Activated T-helper 2 cell treated with anti-CD3 and anti-CD28 coated beads, Interferon-gamma antibody, Interleukin-2, Interleukin-4, amounts not matched to agents 10 μg/mL and 5 μg/mL and 100 μg/mL, durations not matched to agents 14 hours and 24 hours and 36 hours (primary cell): ENCODE data around the gene GRIN3B. TPM values are rescaled to one million over a fixed set of nuclear protein-coding genes. Genes with fewer than 3 reads are reported as not detected.

Experiments used
- DNase-seq: peaks from one replicate; pipeline ENCODE4 v3.0.0; 2021; ENCODE audit warnings: low spot score
- H3K27ac Mint-ChIP-seq: one replicate; pipeline ENCODE4 v1.8.0; 2021; ENCODE audit warnings: mixed read lengths
- H3K27me3 Mint-ChIP-seq: one replicate; pipeline ENCODE4 v1.8.0; 2021; ENCODE audit warnings: low read depth, mixed read lengths
- H3K36me3 Mint-ChIP-seq: one replicate; pipeline ENCODE4 v1.8.0; 2021; ENCODE audit warnings: low read depth, mixed read lengths
- H3K4me1 Mint-ChIP-seq: one replicate; pipeline ENCODE4 v1.8.0; 2021; ENCODE audit warnings: low read depth, mixed read lengths
- H3K4me3 Mint-ChIP-seq: one replicate; pipeline ENCODE4 v1.8.0; 2021; ENCODE audit warnings: low read depth, mild to moderate bottlenecking, moderate library complexity, mixed read lengths
- H3K9me3 Mint-ChIP-seq: one replicate; pipeline ENCODE4 v1.8.0; 2021; ENCODE audit warnings: mixed read lengths
- intact Hi-C: fragments of 100-400 bp; cut with micrococcal nuclease; formaldehyde crosslinking; loops from one replicate; pipeline ENCODE4 v1.15.1; 2023
- total RNA-seq: library from RNA; stranded (reverse); gene quantifications from 2 replicates; pipeline ENCODE4 v1.2.3, GENCODE V29; 2022

GRIN3B gene
- total RNA-seq, 1 donor from 2014 or later = not detected

DNA sequence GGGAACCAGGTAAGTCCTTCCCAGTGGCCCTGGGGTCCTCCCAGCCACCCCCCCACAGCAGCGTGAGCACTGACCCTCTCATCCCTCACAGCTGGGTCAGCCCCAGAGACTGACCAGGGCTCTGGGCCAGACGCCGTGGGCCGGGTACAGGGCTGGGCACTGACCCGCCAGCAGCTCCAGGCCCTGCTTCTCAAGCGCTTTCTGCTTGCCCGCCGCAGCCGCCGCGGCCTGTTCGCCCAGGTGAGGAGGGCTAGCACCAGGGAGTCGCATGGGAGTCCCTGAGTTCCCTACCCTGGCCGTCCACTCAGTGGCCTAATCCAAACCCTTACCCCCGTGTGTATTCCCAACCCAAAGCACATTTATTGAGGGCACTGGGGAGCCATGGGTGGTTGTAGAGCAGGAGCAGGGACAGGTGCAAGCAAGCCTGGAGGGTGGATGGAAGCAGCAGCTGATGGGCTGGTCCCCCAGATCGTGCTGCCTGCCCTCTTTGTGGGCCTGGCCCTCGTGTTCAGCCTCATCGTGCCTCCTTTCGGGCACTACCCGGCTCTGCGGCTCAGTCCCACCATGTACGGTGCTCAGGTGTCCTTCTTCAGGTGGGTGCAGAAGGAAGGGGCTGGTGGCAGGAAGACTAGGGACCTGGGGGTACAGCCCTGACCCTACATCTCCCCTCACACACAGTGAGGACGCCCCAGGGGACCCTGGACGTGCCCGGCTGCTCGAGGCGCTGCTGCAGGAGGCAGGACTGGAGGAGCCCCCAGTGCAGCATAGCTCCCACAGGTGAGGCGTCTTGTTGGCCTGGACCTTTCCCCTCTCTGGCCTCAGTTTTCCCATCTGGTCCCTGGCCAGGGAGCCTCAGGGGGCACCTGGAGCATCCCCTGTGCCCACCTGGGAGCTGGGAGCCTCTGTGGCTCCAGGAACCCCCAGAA, 54.1 kb downstream of the GRIN3B start:
- Mint-ChIP-seq H3K36me3 (peaks cover 19% of the 10 kb centered on the region), H3K4me1 (peaks cover 9% of the 10 kb centered on the region), H3K9me3 (no peaks in the 10 kb centered on the region), H3K27ac (no peak overlapping the region), H3K27me3 (no peaks in the 10 kb centered on the region), H3K4me3 (no peak overlapping the region)
- intact Hi-C loops = no loop called here
- no peak for DNase-seq

DNA sequence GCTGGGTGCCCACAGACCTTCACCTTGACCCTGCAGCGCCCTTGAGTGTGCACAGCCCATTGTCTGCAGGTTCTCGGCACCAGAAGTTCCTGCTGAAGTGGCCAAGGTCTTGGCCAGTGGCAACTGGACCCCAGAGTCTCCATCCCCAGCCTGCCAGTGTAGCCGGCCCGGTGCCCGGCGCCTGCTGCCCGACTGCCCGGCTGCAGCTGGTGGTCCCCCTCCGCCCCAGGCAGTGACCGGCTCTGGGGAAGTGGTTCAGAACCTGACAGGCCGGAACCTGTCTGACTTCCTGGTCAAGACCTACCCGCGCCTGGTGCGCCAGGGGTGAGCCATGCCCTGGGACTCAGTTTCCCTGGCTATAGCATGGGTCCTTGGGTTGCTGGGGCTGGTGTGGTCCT, 54.8 kb downstream of the GRIN3B start:
- Mint-ChIP-seq H3K27me3 (no peaks in the 10 kb centered on the region), H3K4me3 (no peak overlapping the region), H3K4me1 (peaks cover 9% of the 10 kb centered on the region), H3K9me3 (no peaks in the 10 kb centered on the region), H3K36me3 (peaks cover 19% of the 10 kb centered on the region), H3K27ac (no peak overlapping the region)
- intact Hi-C loops = no loop called here
- no peak for DNase-seq

DNA sequence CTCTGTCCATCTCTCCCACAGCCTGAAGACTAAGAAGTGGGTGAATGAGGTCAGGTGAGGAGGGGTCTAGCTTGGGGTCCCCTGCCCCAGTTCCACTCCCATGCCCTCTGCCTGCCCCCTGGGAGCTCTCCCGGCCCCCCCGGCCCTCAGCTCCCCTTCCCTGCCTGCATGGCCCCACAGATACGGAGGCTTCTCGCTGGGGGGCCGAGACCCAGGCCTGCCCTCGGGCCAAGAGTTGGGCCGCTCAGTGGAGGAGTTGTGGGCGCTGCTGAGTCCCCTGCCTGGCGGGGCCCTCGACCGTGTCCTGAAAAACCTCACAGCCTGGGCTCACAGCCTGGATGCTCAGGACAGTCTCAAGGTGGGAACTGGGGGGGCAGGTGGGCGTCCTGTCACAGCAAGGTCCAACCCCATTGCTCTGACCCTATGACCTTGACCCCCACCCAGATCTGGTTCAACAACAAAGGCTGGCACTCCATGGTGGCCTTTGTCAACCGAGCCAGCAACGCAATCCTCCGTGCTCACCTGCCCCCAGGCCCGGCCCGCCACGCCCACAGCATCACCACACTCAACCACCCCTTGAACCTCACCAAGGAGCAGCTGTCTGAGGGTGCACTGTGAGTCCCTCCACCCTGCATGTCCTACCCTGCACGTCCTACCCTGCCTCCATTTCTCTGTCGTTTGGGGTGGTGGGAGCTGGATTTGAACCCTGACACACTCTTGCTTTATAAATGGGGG, 55.8 kb downstream of the GRIN3B start:
- H3K4me1 Mint-ChIP-seq = peaks cover 9% of the 10 kb centered on the region
- intact Hi-C loops = no loop called here
- H3K4me3 Mint-ChIP-seq = no peak overlapping the region
- H3K27me3 Mint-ChIP-seq = no peaks in the 10 kb centered on the region
- H3K36me3 Mint-ChIP-seq = peaks cover 19% of the 10 kb centered on the region
- DNase-seq = no peak
- no peak overlapping the region for H3K27ac Mint-ChIP-seq
- H3K9me3 Mint-ChIP-seq = no peaks in the 10 kb centered on the region

DNA sequence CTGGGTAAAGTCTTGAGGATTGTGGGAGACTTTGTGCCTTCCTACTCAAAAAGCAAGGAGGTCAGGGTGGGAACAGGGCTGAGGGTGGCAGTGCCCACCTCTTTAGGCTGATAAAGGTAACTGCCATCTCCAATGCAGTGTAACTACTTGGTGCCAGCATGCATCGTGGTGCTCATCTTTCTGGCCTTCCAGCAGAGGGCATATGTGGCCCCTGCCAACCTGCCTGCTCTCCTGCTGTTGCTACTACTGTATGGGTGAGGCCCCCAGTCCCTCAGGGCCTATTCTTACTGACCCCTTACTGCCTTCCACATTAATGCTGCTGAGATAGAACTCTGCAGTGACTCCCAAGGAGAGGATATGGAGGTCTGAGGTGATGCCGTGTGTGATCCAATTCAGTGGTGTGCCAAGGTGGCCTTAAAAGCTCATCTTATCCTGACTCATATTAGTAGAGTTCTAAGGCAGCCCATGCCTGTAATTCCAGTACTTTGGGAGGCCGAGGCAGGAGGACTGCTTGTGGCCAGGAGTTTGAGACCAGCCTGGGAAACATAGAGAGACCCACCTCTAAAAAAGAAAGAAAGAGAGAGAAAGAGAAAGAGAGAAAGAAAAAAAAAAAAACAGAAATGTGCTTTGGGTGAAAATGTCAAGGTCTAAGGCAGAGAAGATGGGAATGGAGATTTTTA, 57.1 kb downstream of the GRIN3B start:
- Mint-ChIP-seq H3K27me3 (no peaks in the 10 kb centered on the region), H3K4me1 (peaks cover 9% of the 10 kb centered on the region), H3K9me3 (no peaks in the 10 kb centered on the region), H3K27ac (peak overlapping the region; percentile 60), H3K4me3 (no peak overlapping the region), H3K36me3 (peaks cover 16% of the 10 kb centered on the region)
- DNase-seq = no peak
- intact Hi-C loops = no loop called here

DNA sequence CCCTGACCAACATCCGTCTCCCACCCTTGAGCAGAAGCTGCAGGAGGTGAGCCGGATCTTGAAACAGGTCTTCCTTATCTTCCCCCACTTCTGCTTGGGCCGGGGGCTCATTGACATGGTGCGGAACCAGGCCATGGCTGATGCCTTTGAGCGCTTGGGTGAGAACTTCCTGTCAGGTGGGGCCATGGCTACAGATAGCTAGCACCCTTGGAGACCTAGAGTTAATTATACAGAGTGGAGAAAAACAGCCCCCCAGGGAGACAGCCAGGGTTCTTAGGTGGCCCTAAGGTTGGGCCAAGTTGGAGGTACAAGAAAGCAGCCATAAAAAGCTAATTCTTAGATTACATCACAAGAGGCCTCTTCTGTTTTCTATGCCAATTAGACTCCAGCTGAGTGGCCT, 57.9 kb downstream of the GRIN3B start:
- peaks cover 16% of the 10 kb centered on the region for H3K36me3 Mint-ChIP-seq
- no peak for DNase-seq
- intact Hi-C loops = no loop called here
- no peak overlapping the region for H3K27ac Mint-ChIP-seq
- no peaks in the 10 kb centered on the region for H3K9me3 Mint-ChIP-seq
- H3K27me3 Mint-ChIP-seq = no peaks in the 10 kb centered on the region
- H3K4me3 Mint-ChIP-seq = no peak overlapping the region
- H3K4me1 Mint-ChIP-seq = peaks cover 9% of the 10 kb centered on the region

Other genes starting within 250 kb of the GRIN3B start
- gene MISP, start 249.3 kb upstream of the GRIN3B start, total RNA-seq = not detected in 2 replicates
- gene PTBP1, start 203.0 kb upstream of the GRIN3B start, total RNA-seq = 735 and 739 TPM in 2 replicates
- gene PLPPR3, start 178.5 kb upstream of the GRIN3B start, total RNA-seq = not detected in 2 replicates
- not detected in 2 replicates for gene AZU1, start 172.6 kb upstream of the GRIN3B start, total RNA-seq
- gene PRTN3, start 159.4 kb upstream of the GRIN3B start, total RNA-seq = not detected in 2 replicates
- not detected in 2 replicates for gene ELANE, start 148.1 kb upstream of the GRIN3B start, total RNA-seq
- gene CFD, start 140.8 kb upstream of the GRIN3B start, total RNA-seq = 0.94 and 1.8 TPM in 2 replicates
- 55.7 and 64.1 TPM in 2 replicates for gene MED16, start 107.2 kb upstream of the GRIN3B start, total RNA-seq
- not detected in 2 replicates for gene RNU6-9, start 106.9 kb upstream of the GRIN3B start, total RNA-seq
- gene R3HDM4, start 87.2 kb upstream of the GRIN3B start, total RNA-seq = 77.1 and 83.3 TPM in 2 replicates
- gene KISS1R, start 83.1 kb upstream of the GRIN3B start, total RNA-seq = 7.1 and 8.0 TPM in 2 replicates
- gene ARID3A, start 74.4 kb upstream of the GRIN3B start, total RNA-seq = 42.0 and 42.6 TPM in 2 replicates
- gene WDR18, start 16.1 kb upstream of the GRIN3B start, total RNA-seq = 88.6 and 94.9 TPM in 2 replicates
- gene TMEM259, start 20.7 kb downstream of the GRIN3B start, total RNA-seq = 137 and 138 TPM in 2 replicates
- not detected in 2 replicates for gene RNU6-2, start 21.1 kb downstream of the GRIN3B start, total RNA-seq
- gene CNN2, start 26.2 kb downstream of the GRIN3B start, total RNA-seq = 160 and 163 TPM in 2 replicates
- gene ABCA7, start 39.7 kb downstream of the GRIN3B start, total RNA-seq = 17.2 and 19.6 TPM in 2 replicates
- 158 TPM in 2 replicates for gene ARHGAP45, start 66.7 kb downstream of the GRIN3B start, total RNA-seq
- 260 and 272 TPM in 2 replicates for gene POLR2E, start 95.0 kb downstream of the GRIN3B start, total RNA-seq
- 257 TPM in 2 replicates for gene GPX4, start 103.6 kb downstream of the GRIN3B start, total RNA-seq
- 82.8 and 87.0 TPM in 2 replicates for gene SBNO2, start 173.8 kb downstream of the GRIN3B start, total RNA-seq
- 65.7 and 71.1 TPM in 2 replicates for gene STK11, start 205.4 kb downstream of the GRIN3B start, total RNA-seq
- gene CBARP, start 237.6 kb downstream of the GRIN3B start, total RNA-seq = 3.5 and 3.7 TPM in 2 replicates
- 233 and 240 TPM in 2 replicates for gene ATP5F1D, start 241.3 kb downstream of the GRIN3B start, total RNA-seq
- gene MIDN, start 248.2 kb downstream of the GRIN3B start, total RNA-seq = 84.7 and 85.4 TPM in 2 replicates